IPS-18a (cell line): ENCODE data around the gene SH3BP4.
A peak's percentile ranks its signal among the peaks of the same experiment; 100 is the strongest.

Source experiments
- H3K27ac ChIP-seq: one replicate; pipeline ENCODE4 v1.5.1; 2013; ENCODE audit warnings: low read length
- H3K27me3 ChIP-seq: one replicate; pipeline ENCODE4 v1.6.1; 2013; ENCODE audit warnings: mild to moderate bottlenecking, low read length; ENCODE audit not compliant: control insufficient read depth, insufficient read depth
- H3K36me3 ChIP-seq: one replicate; pipeline ENCODE4 v1.6.1; 2013; ENCODE audit warnings: low read depth, low read length; ENCODE audit not compliant: control insufficient read depth
- H3K4me1 ChIP-seq: one replicate; pipeline ENCODE4 v1.6.1; 2013; ENCODE audit warnings: low read depth, low read length; ENCODE audit not compliant: control insufficient read depth
- H3K4me3 ChIP-seq: one replicate; pipeline ENCODE4 v1.5.1; 2013; ENCODE audit warnings: low read length
- H3K9ac ChIP-seq: one replicate; pipeline ENCODE4 v1.6.1; 2013; ENCODE audit warnings: mild to moderate bottlenecking, low read length, moderate library complexity
- H3K9me3 ChIP-seq: one replicate; pipeline ENCODE4 v1.6.1; 2013; ENCODE audit warnings: low read depth, low read length; ENCODE audit not compliant: control insufficient read depth

SH3BP4 gene

GRCh38 chr2:234970477-234970882 lies 18.7 kb downstream of the SH3BP4 start:
- Histone ChIP-seq H3K4me1 (peaks cover 23% of the 10 kb centered on the region), H3K27me3 (no peaks in the 10 kb centered on the region), H3K27ac (no peak overlapping the region), H3K4me3 (no peak overlapping the region), H3K9ac (no peak overlapping the region), H3K36me3 (no peaks in the 10 kb centered on the region), H3K9me3 (no peaks in the 10 kb centered on the region)

GRCh38 chr2:234971496-234971895 lies 19.7 kb downstream of the SH3BP4 start:
- Histone ChIP-seq H3K27me3 (no peaks in the 10 kb centered on the region), H3K36me3 (no peaks in the 10 kb centered on the region), H3K27ac (no peak overlapping the region), H3K9ac (no peak overlapping the region), H3K4me3 (no peak overlapping the region), H3K9me3 (no peaks in the 10 kb centered on the region), H3K4me1 (peaks cover 23% of the 10 kb centered on the region)

GRCh38 chr2:234973008-234973407 lies 21.2 kb downstream of the SH3BP4 start:
- no peak overlapping the region for H3K4me3 ChIP-seq
- H3K9ac ChIP-seq: no peak overlapping the region
- no peaks in the 10 kb centered on the region for H3K27me3 ChIP-seq
- no peak overlapping the region for H3K27ac ChIP-seq
- no peaks in the 10 kb centered on the region for H3K36me3 ChIP-seq
- peaks cover 22% of the 10 kb centered on the region for H3K4me1 ChIP-seq
- no peaks in the 10 kb centered on the region for H3K9me3 ChIP-seq

GRCh38 chr2:234974501-234975385 lies 22.9 kb downstream of the SH3BP4 start:
- no peak overlapping the region for H3K27ac ChIP-seq
- no peak overlapping the region for H3K4me3 ChIP-seq
- H3K9ac ChIP-seq: no peak overlapping the region
- peaks cover 6% of the 10 kb centered on the region for H3K4me1 ChIP-seq
- no peaks in the 10 kb centered on the region for H3K27me3 ChIP-seq
- H3K36me3 ChIP-seq: no peaks in the 10 kb centered on the region
- no peaks in the 10 kb centered on the region for H3K9me3 ChIP-seq

DNA sequence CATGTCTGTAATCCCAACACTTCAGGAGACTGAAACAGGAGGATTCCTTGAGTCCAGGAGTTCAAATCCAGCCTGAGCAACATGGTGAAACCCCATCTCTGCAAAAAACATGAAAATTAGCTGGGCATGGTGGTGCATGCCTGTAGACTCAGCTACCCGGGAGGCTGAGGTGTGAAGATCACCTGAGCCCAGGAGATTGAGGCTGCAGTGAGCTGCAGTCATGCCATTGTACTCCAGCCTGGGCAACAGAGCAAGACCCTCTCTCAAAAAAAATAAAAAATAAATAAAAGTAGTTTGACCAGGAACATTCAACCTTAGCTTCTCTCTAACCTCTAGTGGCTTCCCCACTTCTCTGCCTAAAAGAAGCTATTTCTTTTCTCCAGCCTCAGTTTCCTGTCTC lies 23.8 kb downstream of the SH3BP4 start:
- peaks cover 11% of the 10 kb centered on the region for H3K4me1 ChIP-seq
- H3K9ac ChIP-seq: no peak overlapping the region
- H3K27me3 ChIP-seq: no peaks in the 10 kb centered on the region
- H3K36me3 ChIP-seq: no peaks in the 10 kb centered on the region
- H3K27ac ChIP-seq: no peak overlapping the region
- no peaks in the 10 kb centered on the region for H3K9me3 ChIP-seq
- H3K4me3 ChIP-seq: no peak overlapping the region

DNA sequence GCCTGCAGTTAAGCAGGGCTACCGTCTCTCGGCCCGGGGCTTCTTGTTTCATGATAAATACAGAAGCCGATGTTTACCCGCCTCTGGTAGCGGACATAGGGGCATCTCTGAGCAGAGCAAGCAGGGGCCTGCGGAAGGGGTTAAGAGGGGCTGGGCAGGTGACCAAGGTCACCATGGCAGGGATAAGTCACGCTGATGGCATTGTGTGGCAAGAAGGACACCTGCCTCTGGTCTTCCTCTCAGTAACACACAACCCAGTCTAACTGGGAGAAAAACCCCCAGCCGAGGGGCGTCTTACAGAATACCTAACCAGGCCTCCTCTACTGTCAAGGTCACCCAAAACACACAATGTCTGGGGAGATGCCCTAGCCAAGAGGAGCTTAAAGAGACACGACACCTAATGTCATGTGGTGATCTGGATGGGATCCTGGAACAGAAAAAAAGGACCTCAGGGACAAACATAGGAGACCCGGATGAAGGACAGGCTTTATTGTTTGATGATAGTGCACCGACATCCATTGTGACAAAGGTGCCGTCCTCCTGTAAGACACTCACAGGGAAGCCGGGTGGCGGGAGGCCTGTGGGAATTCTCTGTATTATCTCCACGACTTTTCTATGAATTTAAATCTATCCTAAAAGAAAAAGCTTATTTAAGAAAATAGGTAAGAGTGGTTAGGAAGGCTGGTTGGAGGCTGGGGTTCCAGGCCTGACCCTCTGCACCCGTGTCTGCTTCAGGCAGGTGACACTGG lies 24.8 kb downstream of the SH3BP4 start:
- Histone ChIP-seq H3K9ac (no peak overlapping the region), H3K4me3 (no peak overlapping the region), H3K4me1 (peaks cover 21% of the 10 kb centered on the region), H3K27ac (no peak overlapping the region), H3K36me3 (no peaks in the 10 kb centered on the region), H3K27me3 (no peaks in the 10 kb centered on the region), H3K9me3 (no peaks in the 10 kb centered on the region)

GRCh38 chr2:234977228-234977679 lies 25.4 kb downstream of the SH3BP4 start:
- Histone ChIP-seq H3K9me3 (no peaks in the 10 kb centered on the region), H3K4me3 (no peak overlapping the region), H3K4me1 (peaks cover 24% of the 10 kb centered on the region), H3K27ac (no peak overlapping the region), H3K9ac (no peak overlapping the region), H3K27me3 (no peaks in the 10 kb centered on the region), H3K36me3 (no peaks in the 10 kb centered on the region)

GRCh38 chr2:234978466-234979203 lies 26.8 kb downstream of the SH3BP4 start:
- no peak overlapping the region for H3K27ac ChIP-seq
- no peak overlapping the region for H3K4me3 ChIP-seq
- no peaks in the 10 kb centered on the region for H3K36me3 ChIP-seq
- H3K4me1 ChIP-seq: peaks cover 28% of the 10 kb centered on the region
- no peak overlapping the region for H3K9ac ChIP-seq
- no peaks in the 10 kb centered on the region for H3K9me3 ChIP-seq
- no peaks in the 10 kb centered on the region for H3K27me3 ChIP-seq

- H3K9ac ChIP-seq: no peak overlapping the region
- H3K9me3 ChIP-seq: no peaks in the 10 kb centered on the region
- H3K27ac ChIP-seq: no peak overlapping the region
- no peaks in the 10 kb centered on the region for H3K27me3 ChIP-seq
- H3K36me3 ChIP-seq: no peaks in the 10 kb centered on the region
- peaks cover 32% of the 10 kb centered on the region for H3K4me1 ChIP-seq
- no peak overlapping the region for H3K4me3 ChIP-seq
Observed at GRCh38 chr2:234979204-234980167, 27.7 kb downstream of the SH3BP4 start.

- Histone ChIP-seq H3K4me3 (no peak overlapping the region), H3K9me3 (no peaks in the 10 kb centered on the region), H3K9ac (no peak overlapping the region), H3K4me1 (peaks cover 30% of the 10 kb centered on the region), H3K27ac (peak overlapping the region; percentile 43), H3K27me3 (no peaks in the 10 kb centered on the region), H3K36me3 (no peaks in the 10 kb centered on the region)
Observed at GRCh38 chr2:234980451-234981187, 28.8 kb downstream of the SH3BP4 start.
